Muscle layer of colon (tissue), 2 donors: ENCODE measurements around the gene ILRUN.
"Not testable (repeated sequence)": the region's sequence is repeated elsewhere in the genome, so short reads cannot be mapped to it uniquely, and the experiment has no call there.

ENCODE experiments used
- H3K27ac ChIP-seq: one replicate; pipeline ENCODE4 v1.7.0; 2013; ENCODE audit warnings: low read depth, mild to moderate bottlenecking, low read length, moderate library complexity
- H3K27me3 ChIP-seq, 2 donors: one replicate each; pipeline ENCODE4 v1.7.0; 2013; ENCODE audit warnings: low read length in 2 of 2, mild to moderate bottlenecking in 2 of 2; ENCODE audit not compliant: insufficient read depth in 2 of 2, control insufficient read depth in 1 of 2
- H3K36me3 ChIP-seq: one replicate; pipeline ENCODE4 v1.7.0; 2013; ENCODE audit warnings: mild to moderate bottlenecking, low read length; ENCODE audit not compliant: insufficient read depth
- H3K4me1 ChIP-seq: one replicate; pipeline ENCODE4 v1.7.0; 2013; ENCODE audit warnings: mild to moderate bottlenecking, low read length; ENCODE audit not compliant: insufficient read depth
- H3K4me3 ChIP-seq, 2 donors: one replicate each; pipeline ENCODE4 v1.7.0; 2013; ENCODE audit warnings: low read length in 2 of 2, low read depth in 1 of 2, mild to moderate bottlenecking in 1 of 2, moderate library complexity in 1 of 2
- H3K9ac ChIP-seq: one replicate; pipeline ENCODE4 v1.7.0; 2013; ENCODE audit warnings: low read length
- H3K9me3 ChIP-seq: one replicate; pipeline ENCODE4 v1.7.0; 2013; ENCODE audit warnings: mild to moderate bottlenecking, low read length
- donor health status: abdominal sarcoma.
- donor health status: Adenocarcinoma of cecum.

The ILRUN gene

DNA sequence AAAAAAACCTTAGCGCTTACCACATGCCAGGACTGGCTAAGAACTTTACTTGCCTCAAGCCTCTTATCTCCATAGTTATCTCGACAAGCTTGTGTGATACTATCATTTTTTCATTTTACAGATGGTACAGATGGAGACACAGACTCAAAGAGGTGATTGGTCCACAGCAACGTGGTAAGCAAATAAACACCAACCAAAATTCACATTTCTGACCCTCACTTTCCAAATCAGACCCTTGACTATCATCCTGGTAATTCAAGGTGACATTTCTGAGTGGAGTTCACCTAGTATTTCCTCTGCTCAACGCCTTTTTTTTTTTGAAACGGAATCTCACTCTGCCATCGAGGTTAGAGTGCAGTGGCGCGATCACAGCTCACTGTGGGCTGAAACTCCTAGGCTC is 25.9 kb upstream of the ILRUN start:
- H3K27me3 ChIP-seq: no peaks in the 10 kb centered on the region
- no peaks in the 10 kb centered on the region for H3K4me1 ChIP-seq
- H3K9me3 ChIP-seq: no peaks in the 10 kb centered on the region
- H3K27ac ChIP-seq: no peak overlapping the region
- H3K9ac ChIP-seq: no peak overlapping the region
- H3K4me3 ChIP-seq: no peak overlapping the region
- no peaks in the 10 kb centered on the region for H3K36me3 ChIP-seq

- H3K4me1 ChIP-seq, H3K27ac ChIP-seq, H3K4me3 ChIP-seq, H3K9ac ChIP-seq, H3K27me3 ChIP-seq, H3K36me3 ChIP-seq, H3K9me3 ChIP-seq: not testable (repeated sequence)
Measured at GRCh38 chr6:34720160-34720559, 23.6 kb upstream of the ILRUN start.

- H3K4me1 ChIP-seq, H3K27me3 ChIP-seq, H3K27ac ChIP-seq, H3K9me3 ChIP-seq, H3K36me3 ChIP-seq, H3K4me3 ChIP-seq, H3K9ac ChIP-seq: not testable (repeated sequence)
Measured at GRCh38 chr6:34719646-34720045, 23.1 kb upstream of the ILRUN start.

- H3K9me3 ChIP-seq: no peaks in the 10 kb centered on the region
Measured at GRCh38 chr6:34718976-34719375, 22.4 kb upstream of the ILRUN start.

DNA sequence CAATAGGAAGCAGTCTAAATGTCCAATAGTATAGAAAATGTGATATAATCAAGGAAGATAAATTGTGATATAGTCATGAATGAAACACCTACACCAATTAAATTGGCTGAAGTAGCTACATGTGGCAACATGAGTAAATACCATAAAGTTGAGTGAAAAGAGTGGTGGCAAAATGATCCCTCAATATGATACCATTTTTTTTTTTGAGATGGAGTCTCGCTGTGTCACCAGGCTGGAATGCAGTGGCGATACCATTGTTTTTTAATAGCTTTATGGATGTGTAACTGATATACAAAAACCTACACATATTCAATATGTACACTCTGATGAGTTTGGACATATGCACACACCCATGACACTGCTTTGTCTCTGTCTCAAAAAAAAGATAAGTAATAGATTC is 20.9 kb upstream of the ILRUN start:
- Histone ChIP-seq H3K4me3 (no peak overlapping the region), H3K27ac (no peak overlapping the region), H3K36me3 (no peaks in the 10 kb centered on the region), H3K9ac (no peak overlapping the region), H3K9me3 (no peaks in the 10 kb centered on the region), H3K4me1 (no peaks in the 10 kb centered on the region), H3K27me3 (no peaks in the 10 kb centered on the region)

More at GRCh38 chr6:34718976-34719375, 22.4 kb upstream of the ILRUN start:
- no peak overlapping the region for H3K9ac ChIP-seq
- no peak overlapping the region for H3K27ac ChIP-seq
- H3K4me3 ChIP-seq: no peak overlapping the region
- no peaks in the 10 kb centered on the region for H3K4me1 ChIP-seq
- H3K27me3 ChIP-seq: no peaks in the 10 kb centered on the region
- no peaks in the 10 kb centered on the region for H3K36me3 ChIP-seq

- H3K36me3 ChIP-seq: no peaks in the 10 kb centered on the region
- no peaks in the 10 kb centered on the region for H3K27me3 ChIP-seq
- no peak overlapping the region for H3K4me3 ChIP-seq
- no peak overlapping the region for H3K27ac ChIP-seq
- peaks cover 4% of the 10 kb centered on the region for H3K4me1 ChIP-seq
- H3K9me3 ChIP-seq: no peaks in the 10 kb centered on the region
- no peak overlapping the region for H3K9ac ChIP-seq
Measured at GRCh38 chr6:34714663-34715062, 18.1 kb upstream of the ILRUN start.

- H3K9me3 ChIP-seq, H3K27ac ChIP-seq, H3K4me1 ChIP-seq, H3K4me3 ChIP-seq, H3K9ac ChIP-seq, H3K27me3 ChIP-seq, H3K36me3 ChIP-seq: not testable (repeated sequence)
Measured at GRCh38 chr6:34712881-34713280, 16.3 kb upstream of the ILRUN start.

GRCh38 chr6:34709386-34709785 is 12.8 kb upstream of the ILRUN start:
- Histone ChIP-seq H3K9me3 (no peaks in the 10 kb centered on the region), H3K36me3 (no peaks in the 10 kb centered on the region), H3K9ac (no peak overlapping the region), H3K27ac (peak overlapping the region; percentile 2), H3K4me3 (no peak overlapping the region), H3K27me3 (no peaks in the 10 kb centered on the region), H3K4me1 (peaks cover 8% of the 10 kb centered on the region)

- no peaks in the 10 kb centered on the region for H3K36me3 ChIP-seq
- peaks cover 8% of the 10 kb centered on the region for H3K4me1 ChIP-seq
- no peak overlapping the region for H3K4me3 ChIP-seq
- H3K27ac ChIP-seq: no peak overlapping the region
- no peak overlapping the region for H3K9ac ChIP-seq
- no peaks in the 10 kb centered on the region for H3K27me3 ChIP-seq
- no peaks in the 10 kb centered on the region for H3K9me3 ChIP-seq
Measured at GRCh38 chr6:34705241-34705640, 8.7 kb upstream of the ILRUN start.

GRCh38 chr6:34701199-34701598 is 4.6 kb upstream of the ILRUN start:
- Histone ChIP-seq H3K9me3 (no peaks in the 10 kb centered on the region), H3K27me3 (no peaks in the 10 kb centered on the region), H3K4me3 (no peak overlapping the region), H3K27ac (no peak overlapping the region), H3K36me3 (no peaks in the 10 kb centered on the region), H3K9ac (no peak overlapping the region), H3K4me1 (no peaks in the 10 kb centered on the region)

- Histone ChIP-seq H3K9me3 (no peaks in the 10 kb centered on the region), H3K36me3 (no peaks in the 10 kb centered on the region), H3K27me3 (no peaks in the 10 kb centered on the region), H3K4me1 (peaks cover 20% of the 10 kb centered on the region), H3K4me3 (no peak overlapping the region), H3K9ac (no peak overlapping the region), H3K27ac (no peak overlapping the region)
Measured at GRCh38 chr6:34697904-34698559, 1.5 kb upstream of the ILRUN start.

DNA sequence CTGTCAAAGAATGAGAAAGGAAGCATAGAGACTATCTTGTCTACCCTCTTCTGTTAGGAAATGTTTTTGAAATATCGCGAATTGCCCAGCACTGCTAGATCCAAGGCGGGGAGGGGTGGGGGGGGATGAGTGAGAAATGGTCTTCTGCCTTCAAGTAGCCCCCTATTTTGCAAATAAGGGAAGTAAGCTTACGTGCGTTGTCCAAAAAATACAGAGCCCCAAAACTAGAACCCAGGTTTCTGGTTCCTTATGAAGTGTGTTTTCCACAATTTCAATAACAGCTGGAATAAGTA is 923 bp upstream of the ILRUN start:
- H3K4me3 ChIP-seq: peak overlapping the region; percentile 81 to 89
- H3K9me3 ChIP-seq: no peaks in the 10 kb centered on the region
- H3K27me3 ChIP-seq: no peaks in the 10 kb centered on the region
- no peak overlapping the region for H3K9ac ChIP-seq
- H3K4me1 ChIP-seq: peaks cover 20% of the 10 kb centered on the region
- no peaks in the 10 kb centered on the region for H3K36me3 ChIP-seq
- peak overlapping the region; percentile 91 for H3K27ac ChIP-seq
